Uterus (tissue), 4 donors: ENCODE data around the gene C1GALT1. TPM values are rescaled to one million over a fixed set of nuclear protein-coding genes. Genes with fewer than 3 reads are reported as not detected.

ENCODE experiments used
- DNase-seq, 2 donors: peaks; one replicate each; pipeline ENCODE4 v3.0.0-alpha.2; 2019 to 2020
- H3K27ac ChIP-seq, 2 donors: fragments of 200-600 bp; sonication (generic); 1 replicate in 1 of 2; 2 replicates in 1 of 2; pipeline ENCODE4 v1.5.1; 2016 to 2018
- H3K27me3 ChIP-seq, 2 donors: fragments of 200-600 bp; sonication (generic); one replicate each; pipeline ENCODE4 v1.5.1; 2018 to 2019; ENCODE audit warnings: control low read depth in 1 of 2
- H3K36me3 ChIP-seq, 2 donors: fragments of 200-600 bp; sonication (generic); one replicate each; pipeline ENCODE4 v1.5.1; 2019; ENCODE audit warnings: control low read depth in 1 of 2
- H3K4me1 ChIP-seq, 2 donors: fragments of 200-600 bp; sonication (generic); one replicate each; pipeline ENCODE4 v1.5.1; 2018 to 2019; ENCODE audit warnings: control low read depth in 1 of 2
- H3K4me3 ChIP-seq, 2 donors: fragments of 200-600 bp; sonication (generic); 1 replicate in 1 of 2; 2 replicates in 1 of 2; pipeline ENCODE4 v1.5.1; 2018 to 2019; ENCODE audit warnings: mild to moderate bottlenecking in 1 of 2
- H3K9me3 ChIP-seq, 2 donors: fragments of 200-600 bp; sonication (generic); one replicate each; pipeline ENCODE4 v1.5.1; 2019; ENCODE audit warnings: control low read depth in 1 of 2
- POLR2A ChIP-seq, 2 donors: fragments of 450-650 bp; IDR thresholded peaks; one replicate each; pipeline ENCODE4 v1.6.1; 2016; ENCODE audit warnings: antibody characterized with exemption in 2 of 2, mild to moderate bottlenecking in 1 of 2, moderate library complexity in 1 of 2
- intact Hi-C: fragments of 100-400 bp; cut with DNase I; formaldehyde crosslinking; loops from one replicate; pipeline ENCODE4 v1.15.1; 2023; ENCODE audit warnings: low total_unique reads
- total RNA-seq, 4 donors: library from RNA; depleted of rRNA in 3 of 4; stranded (reverse); fragments of >200 nt in 3 of 4; gene quantifications; one replicate each; pipeline versions ENCODE4 v1.1.0 to v1.2.4, GENCODE V29; 2014 to 2023
- TF ChIP-seq, protein P1 (sequence below), 4 experiments: fragments of 200-600 bp in 2 of 4; fragments of 450-650 bp in 2 of 4; sonication (generic) in 2 of 4; IDR thresholded peaks; one replicate each; pipeline ENCODE4 v1.5.1; 2016 to 2019; ENCODE audit warnings: antibody characterized with exemption in 4 of 4, mild to moderate bottlenecking in 2 of 4, moderate library complexity in 1 of 4
- donor health status: DM: yes; HTN: yes; CAD: no.

The C1GALT1 gene
- total RNA-seq, 4 donors from 2014 or later: 1.3 to 41.6 (median 15.1) TPM

DNA sequence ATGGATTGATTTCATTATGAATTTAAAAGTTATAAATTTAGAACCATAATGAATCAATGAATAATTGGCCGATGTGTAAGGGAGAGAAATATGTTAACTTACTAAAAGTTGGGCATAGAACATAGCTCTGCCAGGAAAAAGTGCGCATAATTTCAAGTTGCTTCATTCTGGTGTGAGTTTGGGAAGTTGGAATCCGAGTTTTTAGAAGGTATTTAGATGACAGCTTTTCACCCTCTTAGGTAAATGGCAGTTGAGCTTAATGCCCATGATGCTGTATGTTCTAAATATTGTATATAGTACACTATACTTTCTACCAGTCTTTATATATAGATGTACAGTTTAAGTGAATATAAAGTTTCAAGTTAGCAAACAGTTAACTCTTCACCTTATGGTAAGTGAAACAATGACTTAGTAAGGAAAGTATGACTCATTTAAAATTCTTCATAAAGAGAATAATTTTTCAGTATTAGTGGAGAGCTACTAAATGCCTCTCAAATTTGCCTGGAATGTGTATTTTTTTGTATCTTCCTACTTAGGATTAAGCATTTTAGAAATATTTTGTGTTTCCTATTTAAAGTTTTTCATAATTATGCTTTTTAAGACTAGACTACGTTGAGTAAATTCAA, 1.6 kb downstream of the C1GALT1 start:
- DNase-seq: no peak
- H3K4me1 ChIP-seq: no peaks in the 10 kb centered on the region
- H3K4me3 ChIP-seq: peak overlapping the region in 1 of 2 donors; percentile 96
- no peaks in the 10 kb centered on the region for H3K9me3 ChIP-seq
- TF ChIP-seq, protein P1, sequence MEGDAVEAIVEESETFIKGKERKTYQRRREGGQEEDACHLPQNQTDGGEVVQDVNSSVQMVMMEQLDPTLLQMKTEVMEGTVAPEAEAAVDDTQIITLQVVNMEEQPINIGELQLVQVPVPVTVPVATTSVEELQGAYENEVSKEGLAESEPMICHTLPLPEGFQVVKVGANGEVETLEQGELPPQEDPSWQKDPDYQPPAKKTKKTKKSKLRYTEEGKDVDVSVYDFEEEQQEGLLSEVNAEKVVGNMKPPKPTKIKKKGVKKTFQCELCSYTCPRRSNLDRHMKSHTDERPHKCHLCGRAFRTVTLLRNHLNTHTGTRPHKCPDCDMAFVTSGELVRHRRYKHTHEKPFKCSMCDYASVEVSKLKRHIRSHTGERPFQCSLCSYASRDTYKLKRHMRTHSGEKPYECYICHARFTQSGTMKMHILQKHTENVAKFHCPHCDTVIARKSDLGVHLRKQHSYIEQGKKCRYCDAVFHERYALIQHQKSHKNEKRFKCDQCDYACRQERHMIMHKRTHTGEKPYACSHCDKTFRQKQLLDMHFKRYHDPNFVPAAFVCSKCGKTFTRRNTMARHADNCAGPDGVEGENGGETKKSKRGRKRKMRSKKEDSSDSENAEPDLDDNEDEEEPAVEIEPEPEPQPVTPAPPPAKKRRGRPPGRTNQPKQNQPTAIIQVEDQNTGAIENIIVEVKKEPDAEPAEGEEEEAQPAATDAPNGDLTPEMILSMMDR (IDR thresholded peaks at IDR 0.05): no peak
- TF ChIP-seq POLR2A (IDR thresholded peaks at IDR 0.05): no peak
- intact Hi-C loops: no loop called here
- no peaks in the 10 kb centered on the region for H3K36me3 ChIP-seq
- no peaks in the 10 kb centered on the region for H3K27me3 ChIP-seq
- peak overlapping the region in 1 of 2 donors; percentile 97 for H3K27ac ChIP-seq

DNA sequence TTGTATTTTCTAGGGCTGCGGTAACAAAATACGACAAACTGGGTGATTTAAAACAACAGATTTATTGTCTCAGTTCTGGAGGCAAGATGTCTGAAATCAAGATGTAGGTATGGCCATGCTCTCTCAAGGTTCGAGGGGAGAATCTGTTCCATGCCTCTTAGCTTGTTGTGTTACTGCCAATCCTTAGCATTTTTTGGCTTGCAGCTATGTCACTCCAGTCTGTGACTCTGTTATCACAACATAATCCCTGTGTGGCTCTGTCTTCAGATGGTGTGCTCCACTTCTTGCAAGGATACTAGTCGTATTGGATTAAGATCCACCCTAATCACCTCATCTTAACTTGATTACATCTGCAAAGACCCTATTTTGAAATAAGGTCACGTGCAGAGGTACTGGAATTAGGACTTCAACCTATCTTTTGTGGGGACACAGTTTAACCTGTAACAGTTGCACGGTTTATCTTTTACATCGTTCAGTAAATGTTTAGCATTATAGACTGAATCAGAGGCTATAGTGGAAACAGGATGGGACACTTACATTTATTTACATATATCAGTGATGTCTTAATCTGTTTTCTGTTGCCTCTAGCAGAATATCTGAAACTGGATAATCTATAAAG, 3.1 kb downstream of the C1GALT1 start:
- Histone ChIP-seq H3K27ac (no peak overlapping the region), H3K4me3 (no peak overlapping the region), H3K27me3 (no peaks in the 10 kb centered on the region), H3K9me3 (no peaks in the 10 kb centered on the region), H3K4me1 (no peaks in the 10 kb centered on the region), H3K36me3 (no peaks in the 10 kb centered on the region)
- TF ChIP-seq POLR2A (IDR thresholded peaks at IDR 0.05): no peak
- TF ChIP-seq, protein P1 (IDR thresholded peaks at IDR 0.05): no peak
- no peak for DNase-seq
- intact Hi-C loops: no loop called here

DNA sequence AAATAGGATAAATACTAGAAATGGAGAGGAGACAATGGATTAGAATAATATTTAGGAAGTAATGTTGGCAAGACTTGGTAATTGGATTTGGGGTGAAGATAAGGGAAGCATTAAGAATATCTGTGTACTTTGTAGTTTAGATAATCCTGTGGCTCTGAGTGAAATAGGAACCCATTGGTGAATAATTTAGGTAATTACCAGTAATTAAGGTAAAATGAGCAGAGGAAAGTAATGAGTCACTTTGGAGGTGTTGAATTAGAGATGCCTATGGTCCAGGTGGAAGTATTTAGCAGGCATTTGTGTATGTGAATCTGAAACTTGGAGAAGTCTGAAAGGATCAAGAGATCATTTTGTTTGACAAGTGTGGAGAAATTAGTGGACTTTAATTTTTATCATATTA, 5.7 kb downstream of the C1GALT1 start:
- Histone ChIP-seq H3K9me3 (no peaks in the 10 kb centered on the region), H3K4me1 (no peaks in the 10 kb centered on the region), H3K27ac (no peak overlapping the region), H3K4me3 (no peak overlapping the region), H3K36me3 (no peaks in the 10 kb centered on the region), H3K27me3 (no peaks in the 10 kb centered on the region)
- TF ChIP-seq POLR2A (IDR thresholded peaks at IDR 0.05): no peak
- TF ChIP-seq, protein P1 (IDR thresholded peaks at IDR 0.05): no peak
- intact Hi-C loops: no loop called here
- DNase-seq: no peak

DNA sequence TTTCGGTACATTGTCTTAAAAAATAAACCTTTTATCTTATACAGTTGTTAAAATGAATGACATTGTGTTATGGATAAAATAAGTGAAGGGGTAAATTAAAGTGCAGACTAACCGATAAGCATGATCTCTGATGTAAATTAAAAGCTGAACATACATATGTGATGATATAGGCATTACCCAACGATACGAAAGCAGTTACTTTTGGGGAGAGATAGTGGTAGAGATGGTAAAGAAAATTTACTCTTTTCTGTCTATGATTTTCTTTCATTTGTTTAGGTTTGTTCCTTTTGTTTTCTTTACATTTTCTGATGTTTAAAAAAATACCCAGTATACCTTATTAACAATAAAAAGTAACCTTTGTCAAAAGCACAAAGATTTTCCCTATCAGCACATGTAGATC, 6.4 kb downstream of the C1GALT1 start:
- no peak overlapping the region for H3K27ac ChIP-seq
- H3K4me1 ChIP-seq: no peaks in the 10 kb centered on the region
- TF ChIP-seq, protein P1 (IDR thresholded peaks at IDR 0.05): no peak
- no peak for TF ChIP-seq POLR2A (IDR thresholded peaks at IDR 0.05)
- no peaks in the 10 kb centered on the region for H3K9me3 ChIP-seq
- no peaks in the 10 kb centered on the region for H3K36me3 ChIP-seq
- DNase-seq: no peak
- no peak overlapping the region for H3K4me3 ChIP-seq
- no peaks in the 10 kb centered on the region for H3K27me3 ChIP-seq
- intact Hi-C loops: no loop called here

DNA sequence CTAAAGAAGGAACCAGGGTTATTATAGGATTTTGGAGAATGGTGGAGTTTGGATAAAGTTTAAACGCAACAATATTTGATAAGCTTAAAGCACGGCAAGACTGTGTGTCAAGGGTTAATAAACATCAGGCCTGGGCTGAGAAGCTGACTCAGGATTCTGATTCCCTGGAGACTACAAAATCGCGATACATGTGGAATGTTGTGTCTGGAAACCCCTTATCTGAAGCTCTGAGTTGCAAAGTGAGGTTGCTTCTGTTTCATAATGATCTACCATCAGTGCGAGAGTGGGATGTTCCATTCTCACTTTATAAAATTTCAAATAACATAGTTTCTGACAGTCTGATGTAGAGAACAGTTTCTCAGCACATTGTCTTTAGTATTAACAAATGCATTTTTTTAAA, 7.8 kb downstream of the C1GALT1 start:
- no peak overlapping the region for H3K27ac ChIP-seq
- no peaks in the 10 kb centered on the region for H3K36me3 ChIP-seq
- no peaks in the 10 kb centered on the region for H3K27me3 ChIP-seq
- no peak for DNase-seq
- H3K4me3 ChIP-seq: no peak overlapping the region
- H3K4me1 ChIP-seq: no peaks in the 10 kb centered on the region
- no peaks in the 10 kb centered on the region for H3K9me3 ChIP-seq
- intact Hi-C loops: no loop called here
- TF ChIP-seq, protein P1 (IDR thresholded peaks at IDR 0.05): no peak
- TF ChIP-seq POLR2A (IDR thresholded peaks at IDR 0.05): no peak
